Lower leg skin (tissue), 3 donors: ENCODE results near the gene PRXL2C.
"Not testable (repeated sequence)": the region's sequence is repeated elsewhere in the genome, so short reads cannot be mapped to it uniquely, and the experiment has no call there.

Source experiments
- CTCF ChIP-seq, 3 donors: fragments of 450-650 bp; IDR thresholded peaks; one replicate each; pipeline ENCODE4 v1.5.1; 2016; ENCODE audit warnings: antibody characterized with exemption in 3 of 3, mild to moderate bottlenecking in 3 of 3, moderate library complexity in 2 of 3
- POLR2A ChIP-seq, 2 donors: fragments of 450-650 bp; IDR thresholded peaks; one replicate each; pipeline ENCODE4 v1.6.1; 2016 to 2017; ENCODE audit warnings: antibody characterized with exemption in 2 of 2, mild to moderate bottlenecking in 1 of 2, moderate library complexity in 1 of 2

GRCh38 chr9:96700721-96701375 is 45.7 kb upstream of the PRXL2C start:
- not testable (repeated sequence) for TF ChIP-seq CTCF, POLR2A (IDR thresholded peaks at IDR 0.05)
